Adipocyte (in vitro differentiated cells): Measurements from ENCODE around the gene ITPKB.

ENCODE experiments used
- DNase-seq: peaks from one replicate; pipeline ENCODE4 v3.0.0-alpha.2; 2015; ENCODE audit warnings: low read depth
- H3K27me3 ChIP-seq: replicated peaks from 2 replicates; pipeline ENCODE4 v1.7.0; 2013; ENCODE audit warnings: mild to moderate bottlenecking, low read length, moderate library complexity; ENCODE audit not compliant: control insufficient read depth, insufficient read depth
- H3K36me3 ChIP-seq: 2 replicates; pipeline ENCODE4 v1.7.0; 2013; ENCODE audit warnings: low read length, mild to moderate bottlenecking, moderate library complexity; ENCODE audit not compliant: control insufficient read depth, insufficient read depth, severe bottlenecking
- H3K4me1 ChIP-seq: 2 replicates; pipeline ENCODE4 v1.7.0; 2013; ENCODE audit warnings: mild to moderate bottlenecking, low read length, moderate library complexity; ENCODE audit not compliant: control insufficient read depth, insufficient read depth
- H3K4me3 ChIP-seq: 2 replicates; pipeline ENCODE4 v1.7.0; 2013; ENCODE audit warnings: mild to moderate bottlenecking, low read length, moderate library complexity
- H3K9ac ChIP-seq: 2 replicates; pipeline ENCODE4 v1.7.0; 2013; ENCODE audit warnings: mild to moderate bottlenecking, low read length, moderate library complexity
- H3K9me3 ChIP-seq: 2 replicates; pipeline ENCODE4 v1.7.0; 2013; ENCODE audit warnings: mild to moderate bottlenecking, low read length, moderate library complexity; ENCODE audit not compliant: control insufficient read depth

ITPKB gene

GRCh38 chr1:226700861-226701260, 38.2 kb downstream of the ITPKB start:
- Histone ChIP-seq H3K4me1 (peaks cover 32% of the 10 kb centered on the region), H3K36me3 (no peaks in the 10 kb centered on the region), H3K9ac (no peak overlapping the region), H3K27me3 (no peaks in the 10 kb centered on the region), H3K9me3 (no peaks in the 10 kb centered on the region), H3K4me3 (no peak overlapping the region)
- DNase-seq = no peak

- Histone ChIP-seq H3K4me3 (no peak overlapping the region), H3K36me3 (no peaks in the 10 kb centered on the region), H3K4me1 (peaks cover 32% of the 10 kb centered on the region), H3K27me3 (no peaks in the 10 kb centered on the region), H3K9me3 (no peaks in the 10 kb centered on the region), H3K9ac (no peak overlapping the region)
- no peak for DNase-seq
Observed at GRCh38 chr1:226699166-226699565, 39.9 kb downstream of the ITPKB start.

- H3K4me1 ChIP-seq = peaks cover 27% of the 10 kb centered on the region
- H3K36me3 ChIP-seq = no peaks in the 10 kb centered on the region
- H3K27me3 ChIP-seq = no peaks in the 10 kb centered on the region
- no peak for DNase-seq
- H3K4me3 ChIP-seq = no peak overlapping the region
- H3K9me3 ChIP-seq = no peaks in the 10 kb centered on the region
- no peak overlapping the region for H3K9ac ChIP-seq
Observed at GRCh38 chr1:226698659-226699058, 40.4 kb downstream of the ITPKB start.

GRCh38 chr1:226697929-226698544, 41.0 kb downstream of the ITPKB start:
- Histone ChIP-seq H3K27me3 (no peaks in the 10 kb centered on the region), H3K4me1 (peaks cover 27% of the 10 kb centered on the region), H3K4me3 (no peak overlapping the region), H3K9me3 (no peaks in the 10 kb centered on the region), H3K9ac (no peak overlapping the region), H3K36me3 (no peaks in the 10 kb centered on the region)
- DNase-seq = no peak

GRCh38 chr1:226697151-226697928, 41.7 kb downstream of the ITPKB start:
- Histone ChIP-seq H3K4me3 (no peak overlapping the region), H3K4me1 (peaks cover 20% of the 10 kb centered on the region), H3K9ac (no peak overlapping the region), H3K27me3 (no peaks in the 10 kb centered on the region), H3K36me3 (no peaks in the 10 kb centered on the region), H3K9me3 (no peaks in the 10 kb centered on the region)
- DNase-seq = peak; percentile 80

- no peak overlapping the region for H3K9ac ChIP-seq
- peaks cover 12% of the 10 kb centered on the region for H3K4me1 ChIP-seq
- H3K4me3 ChIP-seq = no peak overlapping the region
- no peaks in the 10 kb centered on the region for H3K27me3 ChIP-seq
- H3K9me3 ChIP-seq = no peaks in the 10 kb centered on the region
- DNase-seq = no peak
- no peaks in the 10 kb centered on the region for H3K36me3 ChIP-seq
Observed at GRCh38 chr1:226696547-226696946, 42.5 kb downstream of the ITPKB start.

- DNase-seq = no peak
Observed at GRCh38 chr1:226695335-226695900, 43.7 kb downstream of the ITPKB start.

GRCh38 chr1:226692823-226693222, 46.3 kb downstream of the ITPKB start:
- peaks cover 24% of the 10 kb centered on the region for H3K4me1 ChIP-seq
- no peak overlapping the region for H3K4me3 ChIP-seq
- no peaks in the 10 kb centered on the region for H3K9me3 ChIP-seq
- DNase-seq = no peak
- no peaks in the 10 kb centered on the region for H3K27me3 ChIP-seq
- H3K36me3 ChIP-seq = no peaks in the 10 kb centered on the region
- H3K9ac ChIP-seq = no peak overlapping the region

More at GRCh38 chr1:226695335-226695900, 43.7 kb downstream of the ITPKB start:
- Histone ChIP-seq H3K9me3 (no peaks in the 10 kb centered on the region), H3K36me3 (no peaks in the 10 kb centered on the region), H3K9ac (no peak overlapping the region), H3K4me1 (peaks cover 15% of the 10 kb centered on the region), H3K4me3 (no peak overlapping the region), H3K27me3 (no peaks in the 10 kb centered on the region)

- no peak for DNase-seq
- no peaks in the 10 kb centered on the region for H3K36me3 ChIP-seq
- H3K9me3 ChIP-seq = no peaks in the 10 kb centered on the region
- peaks cover 21% of the 10 kb centered on the region for H3K4me1 ChIP-seq
- H3K4me3 ChIP-seq = no peak overlapping the region
- no peaks in the 10 kb centered on the region for H3K27me3 ChIP-seq
- H3K9ac ChIP-seq = no peak overlapping the region
Observed at GRCh38 chr1:226692051-226692792, 46.9 kb downstream of the ITPKB start.

GRCh38 chr1:226691247-226691646, 47.8 kb downstream of the ITPKB start:
- Histone ChIP-seq H3K27me3 (no peaks in the 10 kb centered on the region), H3K4me1 (peaks cover 15% of the 10 kb centered on the region), H3K9me3 (no peaks in the 10 kb centered on the region), H3K9ac (no peak overlapping the region), H3K4me3 (no peak overlapping the region), H3K36me3 (no peaks in the 10 kb centered on the region)
- no peak for DNase-seq

- H3K27me3 ChIP-seq = no peaks in the 10 kb centered on the region
- H3K4me1 ChIP-seq = peaks cover 15% of the 10 kb centered on the region
- no peak overlapping the region for H3K9ac ChIP-seq
- H3K36me3 ChIP-seq = no peaks in the 10 kb centered on the region
- no peak overlapping the region for H3K4me3 ChIP-seq
- DNase-seq = no peak
- no peaks in the 10 kb centered on the region for H3K9me3 ChIP-seq
Observed at GRCh38 chr1:226690460-226690982, 48.6 kb downstream of the ITPKB start.
